HEK293T (cell line): Measurements from ENCODE around the gene GZMM.

Experiments
- SUZ12 ChIP-seq: fragments of 450-650 bp; IDR thresholded peaks from 2 replicates; pipeline ENCODE4 v1.6.1; 2016; ENCODE audit warnings: mild to moderate bottlenecking
- TF ChIP-seq, protein P1 (sequence below): fragments of 450-650 bp; IDR thresholded peaks from 2 replicates; pipeline ENCODE4 v1.6.1; 2016

DNA sequence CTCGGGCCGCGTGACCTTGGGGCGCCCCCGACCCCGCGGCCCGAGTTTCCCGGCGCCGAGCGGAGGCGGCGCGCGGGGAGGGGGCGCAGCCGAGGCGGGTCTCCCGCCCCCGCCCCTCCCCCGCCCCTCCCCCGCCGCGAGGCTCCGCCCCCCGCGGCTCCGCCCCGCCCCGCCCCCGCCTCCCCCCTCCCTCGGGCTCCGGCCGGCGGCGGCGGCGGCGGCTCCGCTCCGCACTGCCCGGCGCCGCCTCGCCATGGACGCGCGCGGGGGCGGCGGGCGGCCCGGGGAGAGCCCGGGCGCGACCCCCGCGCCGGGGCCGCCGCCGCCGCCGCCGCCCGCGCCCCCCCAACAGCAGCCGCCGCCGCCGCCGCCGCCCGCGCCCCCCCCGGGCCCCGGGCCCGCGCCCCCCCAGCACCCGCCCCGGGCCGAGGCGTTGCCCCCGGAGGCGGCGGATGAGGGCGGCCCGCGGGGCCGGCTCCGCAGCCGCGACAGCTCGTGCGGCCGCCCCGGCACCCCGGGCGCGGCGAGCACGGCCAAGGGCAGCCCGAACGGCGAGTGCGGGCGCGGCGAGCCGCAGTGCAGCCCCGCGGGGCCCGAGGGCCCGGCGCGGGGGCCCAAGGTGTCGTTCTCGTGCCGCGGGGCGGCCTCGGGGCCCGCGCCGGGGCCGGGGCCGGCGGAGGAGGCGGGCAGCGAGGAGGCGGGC, 46.0 kb downstream of the GZMM start, which contains the start of gene HCN2:
- TF ChIP-seq, protein P1, sequence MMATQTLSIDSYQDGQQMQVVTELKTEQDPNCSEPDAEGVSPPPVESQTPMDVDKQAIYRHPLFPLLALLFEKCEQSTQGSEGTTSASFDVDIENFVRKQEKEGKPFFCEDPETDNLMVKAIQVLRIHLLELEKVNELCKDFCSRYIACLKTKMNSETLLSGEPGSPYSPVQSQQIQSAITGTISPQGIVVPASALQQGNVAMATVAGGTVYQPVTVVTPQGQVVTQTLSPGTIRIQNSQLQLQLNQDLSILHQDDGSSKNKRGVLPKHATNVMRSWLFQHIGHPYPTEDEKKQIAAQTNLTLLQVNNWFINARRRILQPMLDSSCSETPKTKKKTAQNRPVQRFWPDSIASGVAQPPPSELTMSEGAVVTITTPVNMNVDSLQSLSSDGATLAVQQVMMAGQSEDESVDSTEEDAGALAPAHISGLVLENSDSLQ, result no peak
- no peak for TF ChIP-seq SUZ12
